Putamen (tissue), 1 donor: ENCODE results near the gene UHRF2.
"Not testable (repeated sequence)": the region's sequence is repeated elsewhere in the genome, so short reads cannot be mapped to it uniquely, and the experiment has no call there.

ENCODE experiments used
- DNase-seq: peaks from one replicate; pipeline ENCODE4 v3.0.0-alpha.2; 2016; ENCODE audit warnings: low spot score

Gene UHRF2

DNA sequence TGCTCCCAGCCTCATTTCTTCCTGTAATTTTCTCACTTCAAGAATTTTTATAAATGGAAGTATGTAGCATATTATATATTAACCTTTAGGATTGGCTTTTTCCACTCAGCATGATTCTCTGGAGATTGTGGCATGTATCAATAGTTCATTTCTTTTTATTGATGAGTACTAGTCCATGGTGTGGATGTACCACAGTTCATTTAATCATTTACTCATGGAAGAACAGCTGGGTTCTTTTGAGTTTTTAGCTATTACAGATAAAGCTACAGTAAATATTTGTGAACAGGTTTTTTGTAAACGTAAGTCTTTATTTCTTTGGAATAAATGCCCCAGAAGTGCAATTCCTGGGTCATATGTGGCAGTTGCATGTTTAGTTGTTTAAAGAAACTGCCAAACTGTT lies 76.1 kb downstream of the UHRF2 start:
- DNase-seq, result no peak

DNA sequence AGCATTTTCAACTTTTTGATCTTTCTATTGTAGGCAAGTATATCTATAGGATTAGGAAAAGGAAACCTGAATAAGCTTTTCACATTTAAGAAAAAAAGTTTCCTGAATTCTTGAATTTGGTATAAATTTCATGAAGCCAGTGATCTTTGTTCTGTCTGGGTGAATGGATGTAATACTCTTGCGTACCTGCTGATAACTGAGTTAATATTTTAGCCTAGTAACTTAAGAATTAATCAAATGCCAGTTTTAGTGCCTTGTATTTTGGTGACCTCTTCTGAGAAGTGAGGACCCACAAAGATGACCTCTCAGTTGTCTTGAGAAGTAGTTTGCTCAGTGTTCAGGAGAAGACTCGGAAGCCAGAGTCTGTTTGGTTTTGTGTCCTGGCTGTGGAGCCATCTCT lies 77.9 kb downstream of the UHRF2 start:
- no peak for DNase-seq

DNA sequence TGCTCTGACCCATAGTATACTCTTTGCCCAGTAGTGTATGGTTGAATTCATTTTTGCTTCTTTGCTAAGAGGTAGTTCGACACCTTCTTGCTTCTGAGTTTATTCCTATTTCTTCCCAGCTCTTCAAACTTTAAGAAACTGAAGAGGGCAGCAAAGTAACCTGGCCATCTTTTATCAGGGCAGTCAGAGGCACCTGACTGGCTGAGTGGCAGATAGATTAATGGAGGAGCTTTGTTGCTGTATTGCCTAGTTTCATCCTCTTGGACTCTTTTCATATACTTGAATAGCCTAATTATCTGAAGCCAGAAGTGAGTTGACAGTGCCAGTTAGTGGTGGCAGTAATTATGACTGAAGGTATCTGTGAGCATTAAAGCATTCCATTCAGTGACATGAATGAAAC lies 82.5 kb downstream of the UHRF2 start:
- DNase-seq, result no peak

DNA sequence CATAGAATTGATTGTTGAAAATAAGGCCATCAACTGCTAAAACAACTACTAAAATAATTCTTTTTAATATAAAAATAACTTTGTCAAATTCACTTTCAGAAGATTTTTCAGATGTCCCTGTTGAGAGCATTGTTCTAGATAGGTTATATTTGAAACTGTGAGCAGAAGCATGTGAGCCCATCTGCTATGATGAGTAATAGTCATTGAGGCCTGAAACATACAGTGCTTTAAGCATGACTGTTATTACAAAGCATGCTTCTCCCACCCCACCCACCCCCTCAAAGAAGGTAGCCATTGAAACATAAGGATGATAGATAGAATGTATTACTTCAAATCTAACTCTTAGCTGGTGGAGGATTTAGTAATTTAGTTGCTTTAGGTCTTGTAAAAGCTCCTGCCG lies 86.0 kb downstream of the UHRF2 start:
- no peak for DNase-seq

DNA sequence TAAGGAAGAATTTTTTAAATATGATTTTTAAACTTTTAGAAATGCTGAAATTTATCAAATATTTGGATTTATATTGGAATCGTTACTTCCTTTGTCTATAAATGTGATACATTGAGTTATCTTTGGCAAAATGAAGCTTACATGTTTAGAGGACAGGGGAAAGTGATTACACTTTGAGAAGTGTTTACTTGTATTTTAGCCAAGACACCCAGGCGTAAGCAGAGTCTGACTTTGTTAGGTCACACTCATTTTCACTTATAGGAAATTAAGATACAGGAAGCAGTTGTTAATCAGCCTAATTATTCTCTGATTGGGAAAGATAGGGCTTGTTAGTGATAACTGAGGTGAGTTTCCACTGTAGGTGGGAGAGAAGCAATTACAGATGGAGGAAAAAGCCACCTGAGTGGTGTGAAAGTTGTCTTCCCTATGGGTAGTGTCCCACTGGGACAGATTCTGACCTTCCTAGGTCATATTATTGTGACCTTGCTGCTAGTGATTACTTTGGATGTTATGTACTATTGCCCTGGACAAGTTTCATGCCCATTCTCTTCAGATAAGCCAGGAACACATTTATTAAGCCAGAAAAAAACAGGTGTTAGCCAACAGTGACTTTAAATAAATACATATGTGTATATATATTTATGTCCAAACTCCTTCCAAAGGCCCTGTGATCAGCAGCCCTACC lies 88.7 kb downstream of the UHRF2 start:
- DNase-seq, result no peak

DNA sequence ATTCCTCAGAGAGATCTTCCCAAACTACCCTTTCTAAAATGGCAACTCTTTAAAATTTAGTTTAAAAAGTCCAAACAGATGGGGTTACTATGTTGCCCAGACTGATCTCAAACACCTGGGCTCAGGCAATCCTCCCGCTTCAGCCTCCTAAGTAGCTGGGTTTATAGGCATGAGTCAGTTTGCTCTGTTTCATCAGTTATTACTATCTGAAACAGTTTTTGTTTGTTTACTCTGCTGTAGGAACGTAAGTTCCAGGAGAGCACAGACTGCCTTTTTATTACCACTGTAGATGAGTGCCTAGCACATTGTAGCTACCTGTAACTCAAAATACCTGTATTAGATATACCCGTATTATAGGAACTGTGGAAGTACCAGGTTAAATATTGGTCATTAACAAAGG lies 89.4 kb downstream of the UHRF2 start:
- no peak for DNase-seq

DNA sequence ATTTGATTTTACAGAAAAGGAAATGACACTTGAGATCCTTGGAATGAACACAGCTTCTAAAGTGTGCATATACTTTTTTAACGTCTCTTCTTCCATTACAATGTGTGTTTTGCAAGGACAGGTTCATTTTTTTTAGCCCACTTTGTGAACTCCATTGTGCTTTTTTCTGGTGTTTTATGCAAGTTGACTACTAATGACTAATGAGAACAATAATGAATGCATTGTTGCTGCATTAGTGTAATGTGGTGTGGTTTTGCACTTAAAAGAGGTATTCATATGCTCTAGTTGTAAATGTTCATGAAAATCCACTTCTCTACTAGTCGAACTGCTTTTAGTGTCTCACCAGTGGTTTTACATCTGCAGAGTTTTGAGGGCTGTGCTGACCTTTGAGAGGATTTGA lies 93.6 kb downstream of the UHRF2 start:
- DNase-seq, result no peak

DNA sequence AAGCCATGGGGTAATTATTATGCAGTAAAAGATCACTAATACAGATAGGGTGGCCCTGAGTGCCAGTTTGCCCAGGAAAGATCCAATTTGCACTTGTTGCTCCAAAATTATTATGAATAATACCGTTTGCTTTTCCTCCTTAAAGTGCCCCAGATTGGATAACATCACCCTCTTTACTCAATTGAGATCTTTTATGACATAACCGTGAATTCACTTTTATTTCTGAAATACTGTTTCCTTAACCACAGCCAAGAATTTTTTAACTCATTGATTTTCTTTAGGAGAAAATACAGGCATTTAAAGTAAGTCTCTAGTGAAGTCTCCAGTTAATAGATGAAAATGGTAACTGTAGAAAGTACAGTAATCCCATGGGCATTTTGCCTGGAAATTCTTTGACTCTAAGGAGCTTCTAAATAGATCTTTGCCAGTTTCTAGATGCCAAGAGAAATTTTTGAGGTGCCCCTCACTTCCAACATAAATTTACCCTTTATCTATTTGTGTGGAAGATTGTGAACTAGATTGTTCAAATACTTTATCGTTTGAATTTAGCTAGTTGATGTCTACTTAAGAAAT lies 99.2 kb downstream of the UHRF2 start:
- DNase-seq, result no peak

DNA sequence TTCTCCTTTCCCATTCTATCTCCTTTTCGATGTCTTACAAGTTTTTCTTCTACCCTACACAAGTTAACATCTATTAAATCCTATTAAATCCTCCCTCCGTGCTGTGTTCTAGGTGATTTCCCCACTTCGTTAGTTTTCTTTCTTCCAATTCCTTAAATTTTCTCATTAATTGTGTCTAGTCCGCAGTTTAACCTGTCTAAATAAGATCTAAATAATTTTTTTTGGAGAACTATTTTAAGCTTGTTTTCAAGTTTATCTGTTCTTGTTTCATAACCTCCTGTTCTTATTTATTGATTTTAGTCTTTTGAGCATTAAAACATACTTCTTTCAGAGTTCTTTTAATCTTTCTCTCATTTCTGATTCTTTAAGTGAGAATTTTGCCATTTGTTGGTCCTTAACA lies 109.3 kb downstream of the UHRF2 start:
- no peak for DNase-seq

DNA sequence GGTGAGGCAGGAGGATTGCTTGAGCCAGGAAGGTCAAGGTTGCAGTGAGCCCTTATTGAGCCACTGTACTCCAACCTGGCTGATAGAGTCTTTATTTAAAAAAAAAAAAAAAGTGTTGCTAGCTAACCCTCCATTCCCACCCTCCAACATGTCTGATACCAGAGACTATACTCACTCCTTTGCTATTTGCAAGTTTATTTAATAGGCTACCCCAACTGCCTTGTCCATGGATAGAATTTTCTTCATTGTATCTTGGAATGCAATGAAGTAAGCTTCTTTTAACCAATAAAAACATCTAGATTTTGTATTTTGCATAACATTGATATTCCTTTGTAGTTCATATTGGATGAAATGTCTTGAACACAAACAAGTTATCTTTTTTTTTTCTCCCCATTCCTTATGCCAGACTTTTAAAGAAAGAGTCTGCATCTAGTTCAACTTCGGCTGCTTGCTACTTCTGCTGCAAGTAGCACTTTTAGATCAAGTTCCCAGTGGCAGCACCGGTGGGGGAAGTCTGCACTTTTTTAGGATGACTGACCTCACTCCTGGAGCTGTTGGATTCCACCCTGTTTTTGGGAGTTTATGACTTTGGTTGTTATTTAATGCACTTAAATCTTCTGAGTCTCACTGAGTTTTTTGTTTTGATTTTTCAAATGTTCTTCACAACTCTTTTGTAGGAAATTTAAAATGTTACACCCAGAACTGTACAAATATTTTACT lies 112.5 kb downstream of the UHRF2 start:
- no peak for DNase-seq

DNA sequence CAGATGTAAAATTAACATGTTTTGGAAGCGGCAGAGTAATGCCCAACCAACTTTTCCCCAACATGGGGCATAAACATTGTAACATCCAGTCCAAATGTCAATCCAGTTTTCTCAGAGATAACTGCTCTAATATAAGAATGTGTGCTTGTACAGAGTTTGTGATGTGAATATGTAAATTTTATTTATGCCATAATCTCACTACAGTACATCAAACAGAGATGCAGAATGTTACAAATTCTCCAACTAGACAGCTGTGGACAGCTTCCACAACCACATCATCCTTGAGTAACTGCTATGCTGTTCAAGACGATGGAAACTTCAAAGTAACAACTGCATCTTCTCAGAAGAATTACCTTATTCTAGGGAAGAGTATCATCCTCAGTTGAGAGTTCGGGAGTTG lies 122.6 kb downstream of the UHRF2 start:
- no peak for DNase-seq

DNA sequence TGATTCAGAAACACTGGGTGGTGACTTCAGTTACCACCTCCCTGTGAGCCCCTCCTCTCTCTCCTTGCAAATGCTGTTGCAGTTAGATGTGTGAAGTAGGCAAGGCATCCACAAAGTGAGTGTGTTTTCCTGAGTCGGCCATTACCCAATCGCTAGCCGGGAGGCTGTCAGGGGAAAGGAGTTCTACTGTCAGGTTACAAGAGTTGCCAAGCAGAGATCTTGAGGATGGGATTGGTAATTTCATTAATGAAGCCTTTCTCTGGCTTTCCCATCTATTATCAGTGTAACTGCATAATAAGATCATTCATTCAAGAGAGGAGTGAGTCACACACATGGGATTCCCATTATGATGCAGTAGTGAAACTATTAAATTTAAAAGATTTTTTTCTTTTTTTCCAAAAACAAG lies 125.7 kb downstream of the UHRF2 start:
- no peak for DNase-seq

DNA sequence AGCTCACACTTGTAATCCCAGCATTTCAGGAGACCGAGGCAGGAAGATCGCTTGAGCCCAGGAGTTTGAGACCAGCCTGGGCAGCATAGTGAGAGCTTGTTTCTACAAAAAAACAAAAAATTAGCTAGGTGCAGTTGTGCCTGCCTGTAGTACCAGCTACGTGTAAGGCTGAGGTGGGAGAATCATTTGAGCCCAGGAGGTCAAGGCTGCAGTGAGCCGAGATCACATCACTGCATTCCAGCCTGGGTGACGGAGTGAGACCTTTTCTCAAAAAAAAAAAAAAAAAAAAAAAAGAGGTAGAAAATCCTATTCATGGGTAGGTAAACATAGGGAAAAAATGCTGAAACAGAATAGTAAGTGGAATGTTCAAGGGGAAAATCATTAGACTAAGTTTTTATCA lies 129.6 kb downstream of the UHRF2 start:
- DNase-seq, result not testable (repeated sequence)

DNA sequence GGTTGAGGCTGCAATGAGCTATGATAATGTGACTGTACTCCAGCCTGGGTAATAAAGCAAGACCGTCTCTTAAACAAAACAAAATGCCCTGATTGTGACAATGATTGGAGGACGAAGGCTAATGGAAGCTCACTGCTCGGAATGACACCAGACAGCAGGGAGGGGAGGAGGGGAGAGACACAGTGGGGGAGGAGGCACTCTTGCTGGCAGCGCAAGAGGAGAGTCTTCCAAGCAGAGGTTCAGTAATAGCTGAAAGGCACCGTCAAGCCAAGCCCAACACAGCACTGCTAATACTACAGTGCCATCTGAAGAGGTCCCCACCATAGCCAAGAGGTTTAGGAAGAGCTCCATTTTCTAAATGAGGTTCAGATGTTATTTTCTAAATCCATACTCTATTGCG lies 130.2 kb downstream of the UHRF2 start:
- DNase-seq, result no peak

DNA sequence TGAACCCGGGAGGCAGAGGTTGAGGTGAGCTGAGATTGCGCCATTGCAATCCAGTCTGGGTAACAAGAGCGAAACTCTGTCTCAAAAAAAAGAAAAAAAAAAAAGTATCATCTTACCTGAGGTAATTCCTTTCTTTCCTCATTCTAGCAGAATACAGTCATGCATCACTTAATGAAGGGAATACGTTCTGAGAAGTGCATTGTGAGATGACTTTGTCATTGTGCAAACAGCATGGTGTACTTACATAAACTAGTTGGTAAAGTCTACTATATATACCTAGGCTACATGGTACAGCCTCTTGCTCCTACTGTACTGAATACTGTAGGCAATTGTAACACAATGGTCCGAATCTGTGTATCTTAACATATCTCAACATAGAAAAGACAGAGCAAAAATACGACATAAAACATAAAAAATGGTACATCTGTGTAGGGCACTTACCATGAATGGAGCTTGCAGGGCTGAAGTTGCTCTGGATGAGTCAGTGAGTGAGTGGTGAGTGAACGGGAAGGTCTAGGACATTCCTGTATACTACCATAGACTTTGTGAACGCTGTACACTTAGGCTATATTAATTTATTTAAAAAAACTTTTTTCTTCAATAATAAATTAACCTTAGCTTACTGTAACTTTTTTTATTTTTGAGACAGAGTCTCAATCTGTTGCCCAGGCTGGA lies 132.2 kb downstream of the UHRF2 start:
- DNase-seq, result no peak

DNA sequence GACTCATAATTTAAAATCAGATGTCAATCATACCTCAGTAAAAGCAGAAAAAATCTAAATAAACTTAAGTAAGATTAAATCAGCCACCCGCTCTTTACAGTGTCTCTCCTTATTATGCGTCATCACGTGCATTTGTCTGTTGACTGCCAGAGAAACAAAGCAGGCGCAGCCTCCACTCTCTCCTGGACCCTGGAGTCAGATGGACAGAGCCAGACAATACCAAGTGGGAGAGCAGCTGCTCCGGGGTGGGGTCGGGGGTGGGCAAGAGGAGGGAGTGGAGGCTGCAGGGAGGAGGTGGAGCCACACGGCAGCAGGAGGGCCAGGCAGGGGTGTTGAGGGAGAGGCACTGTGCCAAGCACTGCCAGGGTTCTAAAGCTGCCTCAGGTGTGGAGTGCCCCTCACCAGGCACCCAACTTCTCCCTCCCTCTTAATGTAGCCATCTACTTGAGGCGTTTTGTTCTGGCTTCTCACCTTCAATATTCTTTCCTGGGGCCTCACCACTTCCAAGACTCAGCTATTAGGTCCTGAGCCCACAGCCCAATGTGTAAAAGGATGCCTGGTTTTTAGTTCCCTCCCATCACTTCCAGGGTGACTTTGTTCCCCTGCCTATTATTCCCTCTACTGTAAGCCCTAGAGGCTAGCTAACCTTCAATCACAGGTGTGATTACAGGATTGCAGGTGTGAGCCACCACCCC lies 136.3 kb downstream of the UHRF2 start:
- no peak for DNase-seq

DNA sequence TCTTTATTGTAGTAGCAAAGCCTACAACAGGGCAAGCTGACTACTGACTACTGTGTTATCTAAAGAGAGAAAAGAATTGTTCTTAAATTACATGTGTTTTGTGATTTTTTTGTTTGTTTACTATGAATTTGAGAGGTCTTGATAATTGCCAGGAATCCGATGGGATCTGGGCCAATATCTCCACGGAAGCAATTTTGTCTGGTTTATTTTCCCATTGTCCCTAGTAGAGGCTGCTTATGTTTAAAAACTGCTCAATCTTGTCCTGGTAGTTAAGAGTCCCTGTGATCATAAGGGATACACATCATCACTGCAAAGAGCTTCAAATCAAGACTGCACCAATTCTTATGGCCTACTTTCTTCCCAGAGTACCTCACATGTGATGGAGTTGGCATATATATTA lies 138.1 kb downstream of the UHRF2 start:
- no peak for DNase-seq

DNA sequence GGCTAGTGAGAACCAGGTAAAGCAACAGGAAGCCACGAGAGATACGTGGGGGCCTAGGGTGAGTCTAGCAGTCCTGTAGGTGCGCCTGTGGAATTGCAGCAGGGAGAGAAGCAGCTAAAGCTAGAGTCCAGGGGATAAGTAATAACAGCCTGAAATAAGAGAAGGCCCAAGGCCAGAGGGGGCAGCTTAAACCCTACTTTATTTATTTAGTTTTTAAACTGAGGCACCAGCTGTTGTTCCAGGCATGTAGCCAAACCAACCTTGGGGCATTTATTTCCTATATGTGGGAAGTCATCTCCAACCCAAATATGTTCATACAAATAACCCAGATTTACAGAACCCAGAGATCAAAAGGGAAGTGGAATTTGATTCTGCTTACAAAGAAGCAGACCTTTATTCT lies 139.0 kb downstream of the UHRF2 start:
- no peak for DNase-seq

DNA sequence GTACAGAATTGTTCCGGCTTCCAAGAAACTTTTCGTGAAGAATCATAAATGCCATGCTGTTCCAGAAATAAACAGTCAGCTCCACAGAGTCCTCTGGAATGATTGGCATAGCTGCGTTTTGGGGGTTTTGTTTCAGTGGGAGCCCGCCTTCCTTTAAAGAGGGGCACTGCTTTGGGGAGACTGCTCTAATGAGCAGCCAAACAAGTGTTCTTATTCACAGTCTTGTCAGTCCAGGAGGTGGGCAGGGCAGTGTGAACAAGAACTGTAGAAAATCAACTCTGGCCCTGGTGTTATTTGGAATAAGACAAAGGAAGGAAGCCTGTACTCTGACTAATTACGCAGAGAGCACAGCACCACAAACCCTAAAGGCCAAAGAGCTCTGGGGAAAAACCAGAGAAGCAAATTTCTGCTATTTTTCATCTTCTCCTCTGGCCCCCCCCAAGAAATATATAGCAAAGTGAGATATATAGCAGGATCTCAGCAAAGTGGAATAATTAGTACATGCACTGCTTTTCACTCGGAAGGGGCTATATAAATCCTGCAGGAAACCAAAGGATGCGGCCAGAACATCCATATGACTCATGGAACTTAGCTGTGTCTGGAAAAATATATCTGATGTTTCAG lies 139.6 kb downstream of the UHRF2 start:
- DNase-seq, result no peak

DNA sequence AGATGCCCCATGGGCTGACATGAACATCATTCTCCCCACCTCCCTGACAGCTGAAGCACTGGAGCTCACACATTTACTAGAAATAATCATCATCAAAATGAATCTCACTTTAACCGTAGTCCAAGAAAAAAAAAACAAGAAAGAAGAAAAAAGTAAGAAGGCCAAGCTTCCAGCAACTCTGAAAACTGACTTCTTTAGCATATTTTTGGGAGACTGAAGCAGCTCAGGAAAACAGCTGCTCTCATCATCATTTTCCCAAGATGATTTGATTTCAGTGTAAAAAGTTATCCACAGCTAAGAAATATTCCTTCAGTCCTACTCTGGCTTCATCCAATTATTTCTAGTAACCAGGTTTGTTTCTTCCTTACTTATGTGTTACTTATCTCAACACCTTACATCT lies 140.9 kb downstream of the UHRF2 start:
- DNase-seq, result no peak
